Activated CD4-positive, alpha-beta memory T cell treated with anti-CD3 and anti-CD28 coated beads for 36 hours (primary cell): ENCODE results near the gene POC1A. TPM values are rescaled to one million over a fixed set of nuclear protein-coding genes. Genes with fewer than 3 reads are reported as not detected.

ENCODE experiments used
- CTCF ChIA-PET: fragments of 350-600 bp; sonication (Branson Sonifier 250); formaldehyde crosslinking; loops from one replicate; lab custom pipeline; 2021; ENCODE audit warnings: antibody characterized with exemption, inconsistent platforms; lab: Charles Lee
- POLR2A ChIA-PET: fragments of 350-600 bp; sonication (Branson Sonifier 250); formaldehyde crosslinking; loops from one replicate; lab custom pipeline; 2021; ENCODE audit warnings: antibody characterized with exemption; lab: Charles Lee
- DNase-seq: peaks from one replicate; pipeline ENCODE4 v3.0.0-alpha.2; 2020
- H3K27ac Mint-ChIP-seq: one replicate; pipeline ENCODE4 v1.8.0; 2021; ENCODE audit warnings: mixed read lengths
- H3K27me3 Mint-ChIP-seq: one replicate; pipeline ENCODE4 v1.8.0; 2021; ENCODE audit warnings: mixed read lengths
- H3K36me3 Mint-ChIP-seq: one replicate; pipeline ENCODE4 v1.8.0; 2021; ENCODE audit warnings: mixed read lengths
- H3K4me1 Mint-ChIP-seq: one replicate; pipeline ENCODE4 v1.8.0; 2021; ENCODE audit warnings: low read depth, mixed read lengths
- H3K4me3 Mint-ChIP-seq: one replicate; pipeline ENCODE4 v1.8.0; 2021; ENCODE audit warnings: mild to moderate bottlenecking, mixed read lengths
- H3K9me3 Mint-ChIP-seq: one replicate; pipeline ENCODE4 v1.8.0; 2021; ENCODE audit warnings: mixed read lengths
- intact Hi-C: fragments of 100-400 bp; cut with micrococcal nuclease; formaldehyde crosslinking; loops from one replicate; pipeline ENCODE4 v1.15.1; 2023
- total RNA-seq, 2 experiments: library from RNA; stranded (reverse); gene quantifications; one replicate each; pipeline ENCODE4 v1.2.3, GENCODE V29; 2021

Gene POC1A
- total RNA-seq, 2 experiments from 2014 or later: 28.5 to 30.5 TPM

- POLR2A ChIA-PET: no interaction called here
These were observed 41.0 kb upstream of the POC1A start for GRCh38 chr3:52195291-52195597.

GRCh38 chr3:52194485-52195290, 40.5 kb upstream of the POC1A start:
- ChIA-PET POLR2A (no interaction called here), CTCF (no interaction called here)
- intact Hi-C loops: no loop called here

More at GRCh38 chr3:52195291-52195597, 41.0 kb upstream of the POC1A start:
- intact Hi-C loops: no loop called here
- Mint-ChIP-seq H3K27ac (no peak overlapping the region), H3K9me3 (no peaks in the 10 kb centered on the region), H3K4me1 (peaks cover 26% of the 10 kb centered on the region), H3K27me3 (no peaks in the 10 kb centered on the region), H3K4me3 (no peak overlapping the region), H3K36me3 (peaks cover 12% of the 10 kb centered on the region)
- no peak for DNase-seq
- CTCF ChIA-PET: interaction anchor here (1.0 kb wide), 1 partner anchor 144 kb away, joined by 4 read pairs; no protein-coding TSS in a partner anchor

GRCh38 chr3:52193065-52193464, 38.8 kb upstream of the POC1A start:
- no peak overlapping the region for H3K27ac Mint-ChIP-seq
- H3K9me3 Mint-ChIP-seq: no peaks in the 10 kb centered on the region
- H3K27me3 Mint-ChIP-seq: no peaks in the 10 kb centered on the region
- POLR2A ChIA-PET: interaction anchor here (0.6 kb wide), 1 partner anchor 10 kb away, joined by 3 read pairs; no protein-coding TSS in a partner anchor
- intact Hi-C loops: no loop called here
- no peak overlapping the region for H3K4me3 Mint-ChIP-seq
- H3K4me1 Mint-ChIP-seq: peaks cover 14% of the 10 kb centered on the region
- no peak for DNase-seq
- H3K36me3 Mint-ChIP-seq: no peaks in the 10 kb centered on the region
- CTCF ChIA-PET: interaction anchor here (1.3 kb wide), 1 partner anchor 70 kb away, joined by 4 read pairs; no protein-coding TSS in a partner anchor

More at GRCh38 chr3:52194485-52195290, 40.5 kb upstream of the POC1A start:
- no peaks in the 10 kb centered on the region for H3K9me3 Mint-ChIP-seq
- peaks cover 23% of the 10 kb centered on the region for H3K4me1 Mint-ChIP-seq
- H3K27ac Mint-ChIP-seq: no peak overlapping the region
- H3K4me3 Mint-ChIP-seq: no peak overlapping the region
- H3K36me3 Mint-ChIP-seq: peaks cover 9% of the 10 kb centered on the region
- no peaks in the 10 kb centered on the region for H3K27me3 Mint-ChIP-seq
- DNase-seq: no peak

- POLR2A ChIA-PET: no interaction called here
- H3K27ac Mint-ChIP-seq: no peak overlapping the region
These were observed 37.4 kb upstream of the POC1A start for GRCh38 chr3:52191663-52192062.

GRCh38 chr3:52190294-52191074, 36.3 kb upstream of the POC1A start:
- ChIA-PET CTCF (no interaction called here), POLR2A (no interaction called here)
- DNase-seq: no peak
- no peak overlapping the region for H3K27ac Mint-ChIP-seq
- H3K36me3 Mint-ChIP-seq: no peaks in the 10 kb centered on the region
- no peaks in the 10 kb centered on the region for H3K9me3 Mint-ChIP-seq
- H3K27me3 Mint-ChIP-seq: no peaks in the 10 kb centered on the region
- H3K4me3 Mint-ChIP-seq: no peak overlapping the region
- no peaks in the 10 kb centered on the region for H3K4me1 Mint-ChIP-seq
- intact Hi-C loops: no loop called here

More at GRCh38 chr3:52191663-52192062, 37.4 kb upstream of the POC1A start:
- intact Hi-C loops: no loop called here
- H3K4me1 Mint-ChIP-seq: peaks cover 6% of the 10 kb centered on the region
- CTCF ChIA-PET: no interaction called here
- H3K4me3 Mint-ChIP-seq: no peak overlapping the region
- DNase-seq: no peak
- H3K36me3 Mint-ChIP-seq: no peaks in the 10 kb centered on the region
- no peaks in the 10 kb centered on the region for H3K9me3 Mint-ChIP-seq
- H3K27me3 Mint-ChIP-seq: no peaks in the 10 kb centered on the region

GRCh38 chr3:52188556-52188955, 34.3 kb upstream of the POC1A start:
- no peak for DNase-seq
- no peak overlapping the region for H3K4me3 Mint-ChIP-seq
- ChIA-PET POLR2A (no interaction called here), CTCF (no interaction called here)
- H3K36me3 Mint-ChIP-seq: no peaks in the 10 kb centered on the region
- H3K27ac Mint-ChIP-seq: no peak overlapping the region
- H3K9me3 Mint-ChIP-seq: no peaks in the 10 kb centered on the region
- H3K27me3 Mint-ChIP-seq: no peaks in the 10 kb centered on the region
- intact Hi-C loops: no loop called here
- H3K4me1 Mint-ChIP-seq: no peaks in the 10 kb centered on the region

GRCh38 chr3:52186729-52187128, 32.5 kb upstream of the POC1A start:
- H3K9me3 Mint-ChIP-seq: no peaks in the 10 kb centered on the region
- intact Hi-C loops: no loop called here
- no peaks in the 10 kb centered on the region for H3K27me3 Mint-ChIP-seq
- H3K4me3 Mint-ChIP-seq: no peak overlapping the region
- DNase-seq: no peak
- H3K36me3 Mint-ChIP-seq: no peaks in the 10 kb centered on the region
- ChIA-PET CTCF (interaction anchor here (1.6 kb wide), 1 partner anchor 32 kb away, joined by 4 read pairs; no protein-coding TSS in a partner anchor), POLR2A (no interaction called here)
- H3K27ac Mint-ChIP-seq: no peak overlapping the region
- no peaks in the 10 kb centered on the region for H3K4me1 Mint-ChIP-seq

- ChIA-PET POLR2A (no interaction called here), CTCF (interaction anchor here (1.5 to 1.6 kb wide), 2 partner anchors 33 to 35 kb away, joined by 3 to 4 read pairs; no protein-coding TSS in a partner anchor)
- Mint-ChIP-seq H3K27me3 (no peaks in the 10 kb centered on the region), H3K36me3 (no peaks in the 10 kb centered on the region), H3K9me3 (no peaks in the 10 kb centered on the region), H3K4me1 (no peaks in the 10 kb centered on the region), H3K27ac (no peak overlapping the region), H3K4me3 (no peak overlapping the region)
- intact Hi-C loops: no loop called here
- DNase-seq: no peak
These were observed 31.6 kb upstream of the POC1A start for GRCh38 chr3:52185837-52186236.

GRCh38 chr3:52185311-52185710, 31.1 kb upstream of the POC1A start:
- H3K27ac Mint-ChIP-seq: no peak overlapping the region
- H3K27me3 Mint-ChIP-seq: no peaks in the 10 kb centered on the region
- DNase-seq: no peak
- ChIA-PET POLR2A (no interaction called here), CTCF (interaction anchor here (1.5 to 1.6 kb wide), 2 partner anchors 34 to 35 kb away, joined by 3 to 4 read pairs; no protein-coding TSS in a partner anchor)
- no peaks in the 10 kb centered on the region for H3K4me1 Mint-ChIP-seq
- H3K36me3 Mint-ChIP-seq: no peaks in the 10 kb centered on the region
- intact Hi-C loops: no loop called here
- H3K9me3 Mint-ChIP-seq: no peaks in the 10 kb centered on the region
- H3K4me3 Mint-ChIP-seq: no peak overlapping the region

- Mint-ChIP-seq H3K27ac (no peak overlapping the region), H3K4me3 (no peak overlapping the region), H3K4me1 (no peaks in the 10 kb centered on the region), H3K27me3 (no peaks in the 10 kb centered on the region), H3K9me3 (no peaks in the 10 kb centered on the region), H3K36me3 (no peaks in the 10 kb centered on the region)
- CTCF ChIA-PET: interaction anchor here (1.5 kb wide), 1 partner anchor 36 kb away, joined by 3 read pairs; no protein-coding TSS in a partner anchor
- intact Hi-C loops: no loop called here
- POLR2A ChIA-PET: no interaction called here
- no peak for DNase-seq
These were observed 30.5 kb upstream of the POC1A start for GRCh38 chr3:52184690-52185089.

GRCh38 chr3:52183786-52184445, 29.7 kb upstream of the POC1A start:
- H3K4me1 Mint-ChIP-seq: no peaks in the 10 kb centered on the region
- no peak overlapping the region for H3K27ac Mint-ChIP-seq
- H3K4me3 Mint-ChIP-seq: no peak overlapping the region
- no peaks in the 10 kb centered on the region for H3K27me3 Mint-ChIP-seq
- intact Hi-C loops: no loop called here
- H3K9me3 Mint-ChIP-seq: no peaks in the 10 kb centered on the region
- POLR2A ChIA-PET: interaction anchor here (1.2 kb wide), 1 partner anchor 9 kb away, joined by 3 read pairs; no protein-coding TSS in a partner anchor
- DNase-seq: no peak
- CTCF ChIA-PET: interaction anchor here (0.7 kb wide), 1 partner anchor 47 kb away, joined by 3 read pairs; no protein-coding TSS in a partner anchor
- no peaks in the 10 kb centered on the region for H3K36me3 Mint-ChIP-seq
